Fibroblast of pulmonary artery (primary cell): Measurements from ENCODE around the gene VTI1A.
"Not testable (repeated sequence)": the region's sequence is repeated elsewhere in the genome, so short reads cannot be mapped to it uniquely, and the experiment has no call there.

Experiments
- DNase-seq: peaks from one replicate; pipeline ENCODE4 v3.0.0-alpha.2; 2010; ENCODE audit warnings: low read depth
- H3K4me3 ChIP-seq: replicated peaks from 2 replicates; pipeline ENCODE4 v1.5.1; 2011; ENCODE audit warnings: low read depth, mild to moderate bottlenecking, control low read depth, low read length, moderate library complexity
- CTCF ChIP-seq: IDR thresholded peaks from 2 replicates; pipeline ENCODE4 v1.5.1; 2011; ENCODE audit warnings: mild to moderate bottlenecking, control low read depth, low read length, inconsistent platforms; ENCODE audit errors: missing control alignments

Gene VTI1A

GRCh38 chr10:112447620-112447928, 559 bp downstream of the VTI1A start:
- no peak for TF ChIP-seq CTCF
- peak overlapping the region; percentile 100 for H3K4me3 ChIP-seq
- DNase-seq = no peak

DNA sequence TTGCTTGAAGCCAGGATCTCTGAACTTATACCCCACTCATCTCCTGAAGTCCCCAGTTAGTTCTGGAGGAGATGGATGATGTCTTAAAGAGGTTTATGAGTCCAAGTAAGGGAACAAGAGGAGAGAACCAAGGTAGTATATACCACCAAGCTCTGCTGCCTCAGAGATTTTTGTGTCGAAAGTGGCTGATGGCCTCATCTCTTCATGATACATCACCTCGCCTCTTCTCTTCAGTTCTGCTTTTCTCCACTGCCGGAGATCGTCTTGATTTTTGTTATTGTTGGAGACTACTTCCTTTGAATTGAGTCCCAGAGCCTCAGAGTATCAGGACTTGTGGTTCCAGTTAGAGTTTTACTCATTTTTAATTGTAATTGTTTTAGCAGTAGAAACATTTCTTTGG, 1.9 kb downstream of the VTI1A start:
- no peak for TF ChIP-seq CTCF
- no peak for DNase-seq
- H3K4me3 ChIP-seq = no peak overlapping the region

- DNase-seq = no peak
- H3K4me3 ChIP-seq = no peak overlapping the region
- TF ChIP-seq CTCF = no peak
Observed at GRCh38 chr10:112454910-112455779, 8.1 kb downstream of the VTI1A start.

DNA sequence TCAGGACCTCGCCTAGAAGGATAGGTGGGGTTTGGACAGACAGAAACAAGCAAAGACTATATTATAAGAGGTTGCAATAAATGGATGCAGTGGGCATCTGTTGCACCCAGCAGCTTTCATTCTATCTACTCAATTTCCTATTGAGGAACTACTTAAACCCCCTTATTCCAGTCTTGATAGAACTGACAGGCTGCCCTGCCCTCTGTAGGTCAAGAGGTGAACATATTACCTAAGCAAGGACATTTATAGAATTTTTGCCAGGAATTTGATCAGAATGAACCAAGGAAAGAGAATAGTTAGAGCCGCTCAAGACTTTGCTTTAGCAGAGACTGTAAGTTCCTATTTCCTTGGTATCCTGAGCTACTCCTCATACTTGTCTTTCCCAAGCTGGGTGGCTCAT, 9.5 kb downstream of the VTI1A start:
- TF ChIP-seq CTCF = no peak
- H3K4me3 ChIP-seq = no peak overlapping the region
- no peak for DNase-seq

DNA sequence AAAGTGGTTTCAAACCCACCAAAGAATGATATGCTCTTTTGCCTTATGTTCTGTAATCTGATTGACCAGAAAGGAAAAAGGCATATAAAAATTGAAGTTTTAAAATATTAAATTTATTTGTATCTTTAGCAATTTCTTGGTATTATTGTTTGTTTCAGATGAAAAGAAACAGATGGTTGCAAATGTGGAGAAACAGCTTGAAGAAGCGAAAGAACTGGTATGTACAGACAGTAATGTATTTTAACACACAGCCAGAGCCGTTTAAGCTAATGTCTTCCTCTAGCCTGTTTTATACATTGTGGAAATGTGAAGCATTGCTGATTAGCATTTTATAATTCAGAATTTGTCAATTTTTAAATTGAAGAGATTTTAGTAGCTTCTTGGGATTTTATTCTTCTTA, 13.4 kb downstream of the VTI1A start:
- no peak for TF ChIP-seq CTCF
- DNase-seq = no peak

DNA sequence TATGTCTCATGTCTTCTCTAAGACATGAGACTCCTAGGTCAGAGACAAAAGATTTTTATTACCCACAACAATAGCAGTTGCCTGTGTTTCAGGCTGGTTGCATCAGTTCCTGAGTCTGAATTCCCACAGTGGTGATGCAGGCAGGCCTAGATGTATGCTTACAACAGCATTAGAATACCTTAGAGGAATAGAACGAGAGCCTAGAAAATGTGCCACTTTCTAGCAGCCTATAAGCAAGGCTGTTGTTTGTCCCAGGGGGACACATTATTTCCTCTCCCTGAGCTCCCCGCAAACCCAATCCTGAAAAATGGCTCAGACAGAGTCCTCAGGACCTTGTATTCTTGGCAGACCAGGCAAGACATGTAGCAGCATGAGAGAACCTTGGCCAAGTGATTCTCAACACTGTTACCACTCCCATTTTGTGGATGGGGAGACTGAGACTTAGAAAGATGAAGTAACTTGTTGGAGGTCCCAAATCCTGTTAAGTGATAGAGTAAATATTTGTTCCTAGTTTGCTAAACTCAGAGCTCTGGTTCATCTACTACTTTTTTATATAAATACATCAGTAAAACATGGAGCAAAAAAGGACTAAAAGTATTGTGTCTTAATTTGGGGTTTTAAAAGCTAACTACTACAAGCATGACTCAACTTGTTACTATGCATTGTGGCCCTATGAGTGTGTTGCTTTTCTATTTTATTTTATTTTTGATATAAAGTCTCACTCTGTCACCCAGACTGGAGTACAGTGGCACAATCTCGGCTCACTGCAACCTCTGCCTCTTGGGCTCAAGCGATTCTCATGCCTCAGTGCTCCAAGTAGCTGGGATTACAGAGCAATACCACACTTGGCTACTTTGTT, 14.2 kb downstream of the VTI1A start:
- DNase-seq = peak; percentile 84

More for the DNA sequence above, 13.4 kb downstream of the VTI1A start:
- no peak overlapping the region for H3K4me3 ChIP-seq

GRCh38 chr10:112464074-112464473, 17.1 kb downstream of the VTI1A start:
- not testable (repeated sequence) for DNase-seq, H3K4me3 ChIP-seq

More for the DNA sequence above, 14.2 kb downstream of the VTI1A start:
- H3K4me3 ChIP-seq = no peak overlapping the region
- no peak for TF ChIP-seq CTCF
